GM19397 (cell line): Measurements from ENCODE around the gene HIP1.
"Not testable (repeated sequence)": the region's sequence is repeated elsewhere in the genome, so short reads cannot be mapped to it uniquely, and the experiment has no call there.

Experiments
- ATAC-seq: cut with Tn5 transposase; IDR thresholded peaks from one replicate; pipeline ENCODE4 v1.9.1; 2021; ENCODE audit warnings: mild to moderate bottlenecking, moderate library complexity; ENCODE audit not compliant: unreplicated experiment

Gene HIP1

GRCh38 chr7:75583255-75583654 is 155.5 kb downstream of the HIP1 start:
- ATAC-seq = no peak

GRCh38 chr7:75579899-75580298 is 158.8 kb downstream of the HIP1 start:
- ATAC-seq = no peak

- ATAC-seq = no peak
These were observed 160.7 kb downstream of the HIP1 start for GRCh38 chr7:75578081-75578480.

- no peak for ATAC-seq
These were observed 163.1 kb downstream of the HIP1 start for GRCh38 chr7:75575488-75576121.

DNA sequence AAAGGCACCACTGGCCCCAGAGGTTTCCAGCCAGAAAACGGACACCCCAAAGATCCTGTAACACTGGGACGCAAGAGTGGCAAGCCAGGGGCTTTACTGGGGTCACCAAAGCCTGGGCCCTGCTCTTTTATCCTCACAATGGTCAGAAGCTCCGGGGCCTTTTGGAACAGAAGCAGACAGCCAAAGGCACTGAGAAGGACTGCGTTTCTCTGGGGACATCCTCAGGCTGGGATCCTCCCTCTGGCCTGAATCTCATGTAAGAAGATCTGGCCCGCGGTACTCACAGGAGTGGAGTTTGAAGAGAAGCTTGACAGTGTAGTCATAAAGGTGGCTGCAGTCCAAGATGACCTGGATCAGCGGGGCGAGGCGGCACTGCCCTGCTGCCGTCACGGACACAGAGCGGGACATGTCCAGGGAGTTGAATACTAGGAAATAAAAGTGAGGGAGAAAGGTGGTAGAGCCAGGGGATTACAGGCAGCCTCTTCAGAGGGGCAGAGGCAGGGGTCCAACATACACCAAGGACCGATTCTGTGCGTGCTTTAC is 165.2 kb downstream of the HIP1 start:
- ATAC-seq = no peak

DNA sequence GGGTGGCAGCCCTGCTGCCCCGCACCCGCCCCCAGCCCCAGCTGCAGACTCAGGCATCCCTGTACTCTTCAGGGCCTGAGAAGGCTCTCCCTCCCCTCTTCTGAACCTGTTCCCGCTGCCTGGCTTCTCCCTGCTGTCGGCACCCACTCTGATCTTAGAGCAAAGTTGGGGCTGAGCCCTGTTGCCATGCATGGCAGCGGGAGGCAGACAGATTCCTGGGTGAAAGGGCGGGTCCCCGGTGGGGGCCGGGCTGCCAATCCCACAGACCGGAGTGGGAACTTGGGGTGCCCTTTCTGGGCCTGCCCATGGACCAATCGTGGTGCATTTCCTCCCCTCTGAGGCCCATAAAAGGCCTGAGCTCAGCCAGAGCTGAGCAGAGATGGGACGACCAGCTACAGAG is 165.9 kb downstream of the HIP1 start:
- ATAC-seq = no peak

DNA sequence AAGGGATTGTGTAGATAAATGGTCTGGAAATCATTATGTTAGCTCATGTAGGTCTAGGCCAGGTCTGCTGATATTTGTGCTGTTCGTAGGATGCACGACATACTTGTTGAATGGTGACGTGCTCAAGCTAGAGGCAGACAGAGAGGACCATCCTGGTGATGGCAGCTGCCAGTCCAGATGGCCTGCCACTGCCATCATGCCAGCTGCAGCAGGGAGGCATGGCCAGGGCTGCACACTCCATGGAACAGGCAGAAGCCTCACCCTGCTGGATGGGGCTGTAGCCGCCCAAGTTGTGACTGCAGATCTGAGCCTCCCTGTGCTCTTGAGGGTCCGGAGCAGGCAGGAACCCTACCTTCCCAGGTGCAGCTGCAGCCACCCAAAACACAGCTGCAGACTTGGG is 166.3 kb downstream of the HIP1 start:
- ATAC-seq = no peak

DNA sequence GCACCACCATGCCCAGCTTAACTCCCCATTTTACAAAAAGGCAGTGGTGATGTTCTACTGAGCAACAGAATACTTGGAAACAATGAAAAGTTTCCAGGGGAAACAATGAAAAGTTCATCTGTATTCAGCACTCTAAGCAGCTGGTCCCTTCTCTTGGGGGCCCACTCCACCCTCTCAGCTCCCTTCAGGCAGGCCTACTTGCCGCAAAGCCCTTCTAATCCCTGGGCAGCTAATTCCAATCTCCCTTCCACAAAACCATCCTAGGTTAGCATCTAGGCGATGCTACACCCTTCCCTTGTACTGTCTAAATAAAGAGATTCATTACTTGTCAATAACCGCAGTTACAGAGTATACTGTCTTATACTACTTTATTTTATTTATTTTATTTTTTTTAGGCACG is 167.5 kb downstream of the HIP1 start:
- ATAC-seq = no peak

DNA sequence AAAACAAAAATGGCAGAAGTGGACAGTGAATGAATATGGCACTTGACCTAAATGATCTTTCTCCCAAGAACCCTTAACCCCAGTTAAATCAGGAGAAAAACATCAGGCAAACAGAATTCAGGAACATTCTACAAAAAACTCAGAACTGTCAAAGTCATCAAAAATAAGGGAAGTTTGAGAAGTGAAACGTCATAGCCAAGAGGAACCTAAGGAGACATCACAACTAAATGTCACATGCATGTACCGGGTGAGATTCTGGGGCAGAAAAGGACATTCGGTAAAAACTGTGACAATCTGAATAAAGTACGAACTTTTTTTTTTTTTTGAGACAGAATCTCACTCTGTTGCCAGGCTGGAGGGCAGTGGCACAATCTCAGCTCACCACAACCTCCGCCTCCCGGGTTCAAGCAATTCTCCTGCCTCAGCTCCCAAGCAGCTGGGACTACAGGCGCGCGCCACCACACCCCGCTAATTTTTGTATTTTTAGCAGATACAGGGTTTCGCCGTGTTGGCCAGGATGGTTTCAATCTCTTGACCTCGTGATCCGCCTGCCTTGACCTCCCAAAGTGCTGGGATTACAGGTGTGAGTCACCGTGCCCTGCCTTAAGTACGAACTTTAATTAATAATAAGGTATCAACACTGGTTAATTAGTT is 169.0 kb downstream of the HIP1 start:
- ATAC-seq = not testable (repeated sequence)

- no peak for ATAC-seq
These were observed 170.7 kb downstream of the HIP1 start for GRCh38 chr7:75567948-75568595.

DNA sequence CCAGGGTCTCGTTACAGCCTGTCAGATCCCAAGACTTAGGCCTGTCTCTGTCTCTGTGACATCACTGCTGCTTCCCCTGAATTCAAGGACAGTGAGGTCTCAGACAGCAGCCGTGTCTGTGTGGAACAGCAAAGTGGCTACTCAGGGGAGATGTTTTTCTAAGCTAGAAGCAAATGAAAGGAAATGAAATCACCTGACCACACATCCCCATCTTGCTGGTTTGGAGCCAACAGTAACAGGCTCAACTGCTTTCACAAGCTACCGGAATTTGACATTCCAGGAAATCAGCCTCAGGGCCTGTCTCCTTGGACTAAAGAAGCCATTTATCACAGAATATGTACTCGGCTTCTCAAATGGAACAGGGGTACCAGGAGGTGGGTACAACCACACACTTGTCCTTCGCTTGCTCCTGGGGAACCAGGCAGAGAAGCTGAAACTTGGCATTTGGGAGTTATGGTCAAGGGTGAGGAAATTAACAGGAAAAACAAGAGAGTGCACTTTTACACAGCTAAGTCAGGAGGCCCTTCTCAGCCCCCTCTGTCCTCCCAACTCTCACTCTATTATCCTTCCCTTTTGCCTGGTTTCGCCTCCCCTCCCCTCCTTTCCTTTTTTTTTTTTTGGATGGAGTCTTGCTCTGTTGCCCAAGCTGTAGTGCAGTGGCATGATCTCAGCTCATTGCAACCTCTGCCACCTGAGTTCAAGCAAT is 173.5 kb downstream of the HIP1 start:
- no peak for ATAC-seq

GRCh38 chr7:75563171-75563570 is 175.6 kb downstream of the HIP1 start:
- no peak for ATAC-seq

DNA sequence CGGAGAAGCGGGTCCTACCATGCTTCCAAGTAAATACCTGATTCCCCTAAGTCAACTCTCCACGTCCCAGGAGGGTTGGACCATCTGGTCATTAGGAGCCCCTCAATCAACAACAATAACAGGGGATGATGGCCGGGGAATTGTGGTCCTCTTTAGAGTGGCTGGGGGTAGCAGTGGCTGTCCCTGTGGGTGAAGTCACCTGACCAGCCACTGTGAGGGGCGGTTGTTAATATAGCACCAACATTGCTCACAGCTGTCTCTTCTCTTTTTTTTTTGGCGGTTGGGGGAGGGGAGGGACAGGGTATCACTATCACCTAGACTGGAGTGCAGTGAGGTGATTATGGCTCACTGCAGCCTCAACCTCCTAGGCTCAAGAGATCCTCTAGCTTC is 178.8 kb downstream of the HIP1 start:
- no peak for ATAC-seq

DNA sequence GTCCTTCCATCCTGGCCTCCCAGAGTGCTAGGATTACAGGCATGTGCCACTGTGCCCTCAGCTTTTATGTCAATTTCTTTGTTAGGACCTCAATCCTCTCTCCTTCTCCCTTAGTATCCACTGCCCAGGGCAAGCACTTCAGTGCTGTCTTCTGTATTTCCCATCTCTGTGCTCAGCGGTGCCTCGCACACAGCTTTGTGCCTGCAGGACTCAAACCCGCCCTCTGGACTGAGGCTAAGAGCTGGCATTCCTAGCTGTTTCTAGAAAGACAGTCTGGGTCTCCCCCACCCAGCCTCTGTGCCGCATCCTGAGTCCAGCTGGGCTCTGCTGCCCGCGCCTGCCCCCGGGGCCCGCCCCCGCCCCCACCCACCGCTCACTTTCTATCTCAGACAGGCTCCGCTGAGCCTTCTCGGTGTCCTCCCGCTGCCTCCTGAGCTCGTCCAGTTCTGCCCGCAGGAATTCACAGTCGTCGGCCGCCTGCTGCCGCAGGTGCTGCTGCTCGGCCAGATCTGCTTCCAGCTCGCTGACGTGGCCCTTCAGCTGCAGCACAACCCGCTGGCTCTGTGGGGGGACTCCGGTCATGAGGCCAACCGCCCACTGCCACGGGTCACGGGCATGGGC is 179.3 kb downstream of the HIP1 start:
- ATAC-seq = no peak

- ATAC-seq = not testable (repeated sequence)
These were observed 181.9 kb downstream of the HIP1 start for GRCh38 chr7:75556835-75557234.

DNA sequence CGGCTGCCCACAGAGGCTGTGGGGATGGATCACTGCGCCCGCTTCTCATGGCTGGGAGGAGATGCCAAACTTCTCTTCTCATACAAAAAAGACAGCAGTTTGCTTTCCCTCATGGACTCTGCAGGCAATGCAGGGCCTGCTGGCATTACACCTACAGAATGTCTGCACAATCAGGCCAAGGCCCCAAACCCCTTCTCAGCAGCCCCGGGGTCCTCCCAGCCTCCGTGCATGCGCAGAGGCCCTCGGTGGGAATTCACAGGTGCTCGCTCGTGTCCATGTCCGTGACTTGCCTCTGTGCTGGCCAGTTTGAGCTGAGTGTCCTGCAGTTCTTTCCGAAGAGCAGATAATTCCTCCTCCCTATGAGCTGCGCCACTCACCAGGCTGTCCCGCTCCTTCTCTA is 183.0 kb downstream of the HIP1 start:
- ATAC-seq = no peak

GRCh38 chr7:75546237-75547015 is 192.3 kb downstream of the HIP1 start:
- ATAC-seq = no peak

GRCh38 chr7:75537731-75538130 is 201.0 kb downstream of the HIP1 start:
- ATAC-seq = no peak

GRCh38 chr7:75536940-75537538 is 201.7 kb downstream of the HIP1 start:
- ATAC-seq = no peak

DNA sequence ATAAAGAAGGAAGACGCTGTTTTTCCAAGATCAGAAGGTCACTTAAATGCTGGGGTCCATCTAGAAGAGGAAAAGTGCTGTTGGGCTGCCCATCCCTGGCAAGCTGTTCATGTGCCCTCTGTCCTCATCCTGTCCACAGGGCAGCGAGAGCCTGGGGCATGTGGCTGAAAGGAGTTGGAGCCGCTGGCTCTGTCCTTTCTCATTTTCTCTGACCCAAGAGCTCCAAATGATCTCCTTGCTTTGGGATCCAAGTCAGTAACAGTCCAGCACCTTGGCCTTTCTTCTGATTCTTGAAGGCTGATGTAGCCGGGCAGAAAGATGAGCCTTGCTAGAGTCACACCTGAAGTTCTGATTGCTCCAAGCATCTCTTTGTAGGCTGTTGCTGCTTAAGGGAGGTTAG is 202.2 kb downstream of the HIP1 start:
- no peak for ATAC-seq
